PC-9 (cell line): ENCODE measurements around the gene ZNF280A.

Source experiments
- EZH2 ChIP-seq: fragments of 200-600 bp; sonication (generic); IDR thresholded peaks from 2 replicates; pipeline ENCODE4 v1.8.0; 2017; ENCODE audit warnings: antibody characterized with exemption, low read depth
- TF ChIP-seq, protein P1 (sequence below): fragments of 200-600 bp; sonication (generic); conservative IDR thresholded peaks from 2 replicates; pipeline ENCODE4 v1.6.1; 2017; ENCODE audit warnings: mixed run types, antibody characterized with exemption, mild to moderate bottlenecking, moderate library complexity

GRCh38 chr22:22558972-22559603 lies 39.0 kb upstream of the ZNF280A start, which contains the start of gene PRAME:
- no peak for TF ChIP-seq EZH2
- TF ChIP-seq, protein P1, sequence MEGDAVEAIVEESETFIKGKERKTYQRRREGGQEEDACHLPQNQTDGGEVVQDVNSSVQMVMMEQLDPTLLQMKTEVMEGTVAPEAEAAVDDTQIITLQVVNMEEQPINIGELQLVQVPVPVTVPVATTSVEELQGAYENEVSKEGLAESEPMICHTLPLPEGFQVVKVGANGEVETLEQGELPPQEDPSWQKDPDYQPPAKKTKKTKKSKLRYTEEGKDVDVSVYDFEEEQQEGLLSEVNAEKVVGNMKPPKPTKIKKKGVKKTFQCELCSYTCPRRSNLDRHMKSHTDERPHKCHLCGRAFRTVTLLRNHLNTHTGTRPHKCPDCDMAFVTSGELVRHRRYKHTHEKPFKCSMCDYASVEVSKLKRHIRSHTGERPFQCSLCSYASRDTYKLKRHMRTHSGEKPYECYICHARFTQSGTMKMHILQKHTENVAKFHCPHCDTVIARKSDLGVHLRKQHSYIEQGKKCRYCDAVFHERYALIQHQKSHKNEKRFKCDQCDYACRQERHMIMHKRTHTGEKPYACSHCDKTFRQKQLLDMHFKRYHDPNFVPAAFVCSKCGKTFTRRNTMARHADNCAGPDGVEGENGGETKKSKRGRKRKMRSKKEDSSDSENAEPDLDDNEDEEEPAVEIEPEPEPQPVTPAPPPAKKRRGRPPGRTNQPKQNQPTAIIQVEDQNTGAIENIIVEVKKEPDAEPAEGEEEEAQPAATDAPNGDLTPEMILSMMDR, result peak; percentile 60
